Lung (tissue), 12 donors: Measurements from ENCODE around the gene SLC11A2. TPM values are rescaled to one million over a fixed set of nuclear protein-coding genes. Genes with fewer than 3 reads are reported as not detected.
"Not testable (repeated sequence)": the region's sequence is repeated elsewhere in the genome, so short reads cannot be mapped to it uniquely, and the experiment has no call there.

ENCODE experiments used
- ATAC-seq: fragments of 200-7000 bp; cut with Tn5 transposase; one replicate; pipeline ENCODE4 v1.9.1; 2020; ENCODE audit warnings: moderate number of reproducible peaks; ENCODE audit not compliant: insufficient read depth, low FRiP score
- DNase-seq, 3 donors: peaks; one replicate each; pipeline ENCODE4 v3.0.0-alpha.2; 2013 to 2017
- H3K27ac ChIP-seq, 2 donors: one replicate each; pipeline ENCODE4 v1.5.1; 2013; ENCODE audit warnings: mild to moderate bottlenecking in 2 of 2, moderate library complexity in 2 of 2, control low read depth in 1 of 2, inconsistent platforms in 1 of 2, low read depth in 1 of 2, low read length in 1 of 2
- H3K27me3 ChIP-seq, 3 donors: one replicate each; pipeline ENCODE4 v1.5.1; 2013; ENCODE audit warnings: low read length in 2 of 3; ENCODE audit not compliant: control insufficient read depth in 3 of 3, insufficient read depth in 3 of 3
- H3K36me3 ChIP-seq, 4 donors: one replicate each; pipeline ENCODE4 v1.5.1; 2013; ENCODE audit warnings: low read length in 4 of 4, mild to moderate bottlenecking in 1 of 4, moderate library complexity in 1 of 4; ENCODE audit not compliant: control insufficient read depth in 4 of 4, insufficient read depth in 4 of 4
- H3K4me1 ChIP-seq, 5 donors: one replicate each; pipeline ENCODE4 v1.5.1; 2013; ENCODE audit warnings: low read length in 5 of 5, mild to moderate bottlenecking in 2 of 5, moderate library complexity in 1 of 5; ENCODE audit not compliant: control insufficient read depth in 5 of 5, insufficient read depth in 5 of 5
- H3K4me3 ChIP-seq: one replicate; pipeline ENCODE4 v1.5.1; 2013; ENCODE audit warnings: mild to moderate bottlenecking, control low read depth, moderate library complexity
- H3K9ac ChIP-seq, 2 donors: one replicate each; pipeline ENCODE4 v1.5.1; 2013; ENCODE audit warnings: low read length in 2 of 2, control low read depth in 1 of 2; ENCODE audit not compliant: insufficient read depth in 1 of 2
- H3K9me3 ChIP-seq, 4 donors: one replicate each; pipeline ENCODE4 v1.5.1; 2013; ENCODE audit warnings: low read length in 3 of 4, mild to moderate bottlenecking in 1 of 4, moderate library complexity in 1 of 4; ENCODE audit not compliant: control insufficient read depth in 4 of 4, insufficient read depth in 3 of 4
- CTCF ChIP-seq: IDR thresholded peaks from 2 replicates; pipeline ENCODE4 v1.5.1; 2012; ENCODE audit warnings: mild to moderate bottlenecking; ENCODE audit errors: control extremely low read depth, extremely low read depth
- WGBS, 2 donors: extraction: QIAGEN DNeasy Blood & Tissue Kit; methylation state at CpG; one replicate each; pipeline ENCODE4 v1.1.7; 2013; 5-methylcytosine and 5-hydroxymethylcytosine counted together
- polyA plus RNA-seq, 2 donors: library from polyadenylated mRNA; stranded (reverse); fragments of 200-250 nt; gene quantifications; one replicate each; pipeline ENCODE4 v1.2.1, GENCODE V29; 2013
- total RNA-seq, 2 donors: library from RNA; depleted of rRNA in 1 of 2; stranded (reverse); fragments of >200 nt in 1 of 2; gene quantifications; one replicate each; pipeline ENCODE4 v1.2.1, GENCODE V29; 2014 to 2021
- donor health status: control.
- donor health status: control.
- donor health status: Bipolar disorder and iron deficiency.
- donor health status: healthy.
- donor health status: DM: yes; HTN: yes; CAD: no.

The SLC11A2 gene
- total and polyA plus RNA-seq, 4 donors = 29.2 to 129 (median 90.6) TPM

- no peak for TF ChIP-seq CTCF
- WGBS, 2 donors = 70 to 91% methylated on average over 2 of the region's 2 CpGs
- H3K4me1 ChIP-seq = peaks cover 0 to 7% (median 0%) of the 10 kb centered on the region in 5 donors
- H3K36me3 ChIP-seq = peaks cover 0 to 2% (median 0%) of the 10 kb centered on the region in 4 donors
- no peak overlapping the region for H3K4me3 ChIP-seq
- no peaks in the 10 kb centered on the region for H3K27me3 ChIP-seq
- ATAC-seq (no peak), DNase-seq (no peak)
- H3K9me3 ChIP-seq = no peaks in the 10 kb centered on the region
- no peak overlapping the region for H3K27ac ChIP-seq
- H3K9ac ChIP-seq = no peak overlapping the region
Measured at GRCh38 chr12:50955697-50956096, 70.5 kb downstream of the SLC11A2 start.

- H3K9ac ChIP-seq = no peak overlapping the region
- no peak for ATAC-seq
- 89 to 90% methylated on average over 1 of the region's 1 CpG for WGBS, 2 donors
- no peak for DNase-seq
- no peak for TF ChIP-seq CTCF
- peaks cover 0 to 7% (median 0%) of the 10 kb centered on the region in 5 donors for H3K4me1 ChIP-seq
- no peak overlapping the region for H3K4me3 ChIP-seq
- H3K27me3 ChIP-seq = no peaks in the 10 kb centered on the region
- peaks cover 0 to 2% (median 0%) of the 10 kb centered on the region in 4 donors for H3K36me3 ChIP-seq
- no peaks in the 10 kb centered on the region for H3K9me3 ChIP-seq
- H3K27ac ChIP-seq = no peak overlapping the region
Measured at GRCh38 chr12:50955288-50955687, 70.9 kb downstream of the SLC11A2 start.

GRCh38 chr12:50954789-50955188 lies 71.4 kb downstream of the SLC11A2 start:
- H3K27me3 ChIP-seq, ATAC-seq, H3K9ac ChIP-seq, H3K9me3 ChIP-seq, H3K4me3 ChIP-seq, H3K27ac ChIP-seq, H3K36me3 ChIP-seq, H3K4me1 ChIP-seq, DNase-seq: not testable (repeated sequence)
- 89 to 92% methylated on average over 2 of the region's 2 CpGs for WGBS, 2 donors

GRCh38 chr12:50953047-50953446 lies 73.1 kb downstream of the SLC11A2 start:
- ATAC-seq = no peak
- no peak overlapping the region for H3K9ac ChIP-seq
- no peak overlapping the region for H3K27ac ChIP-seq
- H3K4me3 ChIP-seq = no peak overlapping the region
- DNase-seq = no peak
- H3K27me3 ChIP-seq = no peaks in the 10 kb centered on the region
- H3K9me3 ChIP-seq = no peaks in the 10 kb centered on the region
- 84 to 92% methylated on average over 7 of the region's 7 CpGs for WGBS, 2 donors
- H3K36me3 ChIP-seq = peaks cover 0 to 2% (median 0%) of the 10 kb centered on the region in 4 donors
- peaks cover 0 to 7% (median 0%) of the 10 kb centered on the region in 5 donors for H3K4me1 ChIP-seq
- TF ChIP-seq CTCF = no peak
